ENCODE data around the gene NEU2. TPM values are rescaled to one million over a fixed set of nuclear protein-coding genes. Genes with fewer than 3 reads are reported as not detected.

The NEU2 gene
- total and polyA plus RNA-seq, 2 of the 13 experiments (the other 11 are each of a cell fraction or from before 2014, with no cell fraction given), result not detected

GRCh38 chr2:233039212-233039845 lies 6.9 kb downstream of the NEU2 start:
- WGBS (ENCODE audit: low lambda C conversion rate), result 22% methylated on average over 8 of the region's 8 CpGs
- no TSS peak for BruUV-seq (replicated peaks)
- peaks cover 1 to 41% of the 10 kb centered on the region in 2 experiments; a peak in 4 of 5 replicates for H3K27me3 ChIP-seq (ENCODE audit: control insufficient read depth in 1 of 2, insufficient read depth in 2 of 2, low read length in 2 of 2)
- intact Hi-C loops (cut with micrococcal nuclease; ENCODE audit: unreplicated experiment) (no loop called here), in situ Hi-C loops (cut with HindIII; ENCODE audit: extremely low pct_ligation_motif_present, low pct_unique_long_range_greater_than_20kb) (no loop called here)
- DNase-seq (ENCODE audit: low spot score), result no peak
- peak; percentile 4 for FAIRE-seq
- ATAC-seq, result peak; percentile 12; the same call in 1 of the 3 replicates
- H2AFZ ChIP-seq (ENCODE audit: low read length), result no peak overlapping the region
- H3K9me3 ChIP-seq (ENCODE audit: low read length), result no peaks in the 10 kb centered on the region
- TF ChIP-seq SIX1 (CRISPR knock-in tag; IDR thresholded peaks at IDR 0.05; ENCODE audit: borderline replicate concordance), result no peak
- no peak for TF ChIP-seq ZNF850 (CRISPR knock-in tag; conservative IDR thresholded peaks at IDR 0.05)
- no peak for TF ChIP-seq ZBTB3 (CRISPR knock-in tag; IDR thresholded peaks at IDR 0.05; ENCODE audit: borderline replicate concordance, low read depth)
- no peak for TF ChIP-seq ZNF383 (CRISPR knock-in tag; IDR thresholded peaks at IDR 0.05; ENCODE audit: borderline replicate concordance)
- no peak for TF ChIP-seq FOSL1 (CRISPR knock-in tag; IDR thresholded peaks at IDR 0.05; ENCODE audit: borderline replicate concordance)
- no peak for TF ChIP-seq NFIB (CRISPR knock-in tag; IDR thresholded peaks at IDR 0.05; ENCODE audit: borderline replicate concordance)
- TF ChIP-seq ZNF790 (CRISPR knock-in tag; IDR thresholded peaks at IDR 0.05; ENCODE audit: borderline replicate concordance), result no peak
- no peak for TF ChIP-seq ZNF605 (CRISPR knock-in tag; IDR thresholded peaks at IDR 0.05)
- no peak for TF ChIP-seq ZBTB14 (CRISPR knock-in tag; IDR thresholded peaks at IDR 0.05)
- no peak for TF ChIP-seq ZNF451 (CRISPR knock-in tag; IDR thresholded peaks at IDR 0.05)
- TF ChIP-seq SETDB1 (CRISPR knock-in tag; IDR thresholded peaks at IDR 0.05; ENCODE audit: borderline replicate concordance), result no peak
- TF ChIP-seq ZBTB26 (CRISPR knock-in tag; IDR thresholded peaks at IDR 0.05; ENCODE audit: borderline replicate concordance), result no peak
- no peak for TF ChIP-seq SALL1 (CRISPR knock-in tag; IDR thresholded peaks at IDR 0.05)
- no peak for TF ChIP-seq AGO1 (IDR thresholded peaks at IDR 0.05; ENCODE audit: low read depth, low read length, poor library complexity, severe bottlenecking)
- no peak for TF ChIP-seq CHCHD3 (CRISPR knock-in tag; IDR thresholded peaks at IDR 0.05)
- TF ChIP-seq ZNF552 (CRISPR knock-in tag; IDR thresholded peaks at IDR 0.05; ENCODE audit: borderline replicate concordance), result no peak
- no peak for TF ChIP-seq ZNF576 (CRISPR knock-in tag; IDR thresholded peaks at IDR 0.05)
- no peak for TF ChIP-seq SAFB2 (CRISPR knock-in tag; IDR thresholded peaks at IDR 0.05; ENCODE audit: borderline replicate concordance, low read depth)
- TF ChIP-seq ZNF264 (CRISPR knock-in tag; IDR thresholded peaks at IDR 0.05), result no peak
- no peaks in the 10 kb centered on the region for H4K20me1 ChIP-seq (ENCODE audit: insufficient read depth, low read length)
- no peak overlapping the region for H3K4me2 ChIP-seq (ENCODE audit: low read depth, low read length)
- H3K36me3 ChIP-seq (replicated peaks in 1 of 2; ENCODE audit: control insufficient read depth in 1 of 2, insufficient read depth in 2 of 2, low read length in 2 of 2), result no peaks in the 10 kb centered on the region
- 0 out of 2 replicates have a peak, but pooled peaks cover 7% of the 10 kb centered on the region for H3K4me1 ChIP-seq (ENCODE audit: insufficient read depth, low read length)
- no peak overlapping the region for H3K27ac ChIP-seq (ENCODE audit: extremely low read length, insufficient read depth, low read length)
- H3K79me2 ChIP-seq (ENCODE audit: insufficient read depth, low read length), result no peaks in the 10 kb centered on the region
- no peak overlapping the region for H3K4me3 ChIP-seq (replicated peaks in 1 of 3; ENCODE audit: insufficient read depth in 1 of 3, low read depth in 2 of 3, low read length in 3 of 3)
- H3K9ac ChIP-seq (ENCODE audit: insufficient read depth, low read depth, low read length), result no peak overlapping the region
- POLR2A ChIA-PET, result interaction anchor here (1.0 kb wide), 1 partner anchor 26 kb away, joined by 3 read pairs; the partner anchor contains the start of gene NGEF
- CTCF ChIA-PET (ENCODE audit: low intra/inter-chr PET ratio, low total read pairs), result no interaction called here

Data from HepG2 (cell line).